Common myeloid progenitor, CD34-positive (primary cell): ENCODE measurements around the gene TXNL4A.

Experiments used
- CTCF ChIA-PET: fragments of 350-600 bp; sonication (Branson Sonifier 250); formaldehyde crosslinking; loops from one replicate; lab custom pipeline; 2021; ENCODE audit warnings: antibody characterized with exemption; lab: Charles Lee
- POLR2A ChIA-PET: fragments of 350-600 bp; sonication (Branson Sonifier 250); formaldehyde crosslinking; loops from one replicate; lab custom pipeline; 2021; ENCODE audit warnings: antibody characterized with exemption; lab: Charles Lee
- DNase-seq, 3 donors: peaks; one replicate each; pipeline versions ENCODE4 v3.0.0 to v3.0.0-alpha.2; 2013
- H3K27ac ChIP-seq, 2 experiments: 1 replicate in 1 of 2; 2 replicates in 1 of 2; pipeline ENCODE4 v1.7.0; 2013; ENCODE audit warnings: inconsistent platforms in 2 of 2, low read length in 2 of 2, mild to moderate bottlenecking in 2 of 2, low read depth in 1 of 2, moderate library complexity in 1 of 2; ENCODE audit not compliant: severe bottlenecking in 2 of 2, insufficient read depth in 1 of 2, poor library complexity in 1 of 2
- H3K27me3 ChIP-seq, 5 experiments: replicated peaks in 2 of 5; 1 replicate in 3 of 5; 2 replicates in 2 of 5; pipeline versions ENCODE4 v1.6.1 to v1.7.0; 2013; ENCODE audit warnings: low read length in 4 of 5, mild to moderate bottlenecking in 2 of 5, moderate library complexity in 2 of 5, inconsistent platforms in 1 of 5; ENCODE audit not compliant: insufficient read depth in 5 of 5, control insufficient read depth in 4 of 5
- H3K36me3 ChIP-seq, 4 experiments: 1 replicate in 2 of 4; 2 replicates in 2 of 4; pipeline versions ENCODE4 v1.6.1 to v1.7.0; 2013; ENCODE audit warnings: low read length in 3 of 4, control low read depth in 1 of 4, mild to moderate bottlenecking in 1 of 4; ENCODE audit not compliant: control insufficient read depth in 4 of 4, insufficient read depth in 4 of 4
- H3K4me1 ChIP-seq, 4 experiments: 1 replicate in 3 of 4; 2 replicates in 1 of 4; pipeline versions ENCODE4 v1.6.1 to v1.7.1; 2013; ENCODE audit warnings: low read length in 3 of 4, mild to moderate bottlenecking in 3 of 4, control low read depth in 1 of 4, inconsistent platforms in 1 of 4, moderate library complexity in 1 of 4; ENCODE audit not compliant: control insufficient read depth in 4 of 4, insufficient read depth in 4 of 4; ENCODE audit errors: control extremely low read depth in 1 of 4
- H3K4me3 ChIP-seq, 7 experiments: 1 replicate in 4 of 7; 2 replicates in 3 of 7; pipeline versions ENCODE4 v1.5.1 to v1.7.0; 2013; ENCODE audit warnings: mild to moderate bottlenecking in 7 of 7, low read length in 6 of 7, moderate library complexity in 6 of 7, inconsistent platforms in 2 of 7, low read depth in 2 of 7, control low read depth in 1 of 7; ENCODE audit not compliant: insufficient read depth in 4 of 7, control insufficient read depth in 1 of 7; ENCODE audit errors: extremely low read depth in 1 of 7
- H3K9me3 ChIP-seq, 5 experiments: 1 replicate in 4 of 5; 2 replicates in 1 of 5; pipeline versions ENCODE4 v1.6.1 to v1.7.1; 2013; ENCODE audit warnings: low read length in 4 of 5, mild to moderate bottlenecking in 2 of 5, inconsistent platforms in 1 of 5, low read depth in 1 of 5, moderate library complexity in 1 of 5; ENCODE audit not compliant: control insufficient read depth in 4 of 5, insufficient read depth in 2 of 5; ENCODE audit errors: control extremely low read depth in 1 of 5
- WGBS: methylation state at CpG from one replicate; pipeline ENCODE4 v1.1.5; 2013; ENCODE audit not compliant: insufficient coverage; 5-methylcytosine and 5-hydroxymethylcytosine counted together

Gene TXNL4A

DNA sequence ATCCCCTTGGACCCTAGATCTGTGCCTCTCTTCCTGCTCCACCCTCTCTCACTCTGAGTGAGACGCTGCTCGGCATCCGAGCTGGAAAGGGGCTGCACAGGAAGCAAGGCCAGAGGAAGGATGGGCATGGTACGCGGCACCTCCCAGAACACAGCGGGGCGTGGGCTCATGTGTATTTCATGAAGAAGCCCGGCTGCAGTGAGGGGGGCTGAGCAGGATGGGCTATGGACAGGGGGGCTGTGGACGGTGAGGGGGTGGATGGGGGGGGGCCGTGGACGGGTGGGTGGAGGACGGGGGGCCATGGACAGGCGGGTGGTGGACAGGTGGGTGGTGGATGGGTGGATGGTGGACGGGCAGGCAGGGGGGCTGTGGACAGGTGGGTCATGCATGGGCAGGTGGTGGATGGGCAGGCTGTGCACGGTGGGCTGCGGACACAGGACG lies 65.4 kb downstream of the TXNL4A start:
- Histone ChIP-seq H3K4me1 (no peaks in the 10 kb centered on the region), H3K36me3 (peaks cover 13 to 63% (median 52%) of the 10 kb centered on the region in 4 experiments), H3K27me3 (no peaks in the 10 kb centered on the region), H3K27ac (no peak overlapping the region), H3K9me3 (peaks cover 0 to 30% (median 15%) of the 10 kb centered on the region in 5 experiments), H3K4me3 (no peak overlapping the region)
- ChIA-PET POLR2A (no interaction called here), CTCF (no interaction called here)
- WGBS = 95% methylated on average over 6 of the region's 17 CpGs
- no peak for DNase-seq

DNA sequence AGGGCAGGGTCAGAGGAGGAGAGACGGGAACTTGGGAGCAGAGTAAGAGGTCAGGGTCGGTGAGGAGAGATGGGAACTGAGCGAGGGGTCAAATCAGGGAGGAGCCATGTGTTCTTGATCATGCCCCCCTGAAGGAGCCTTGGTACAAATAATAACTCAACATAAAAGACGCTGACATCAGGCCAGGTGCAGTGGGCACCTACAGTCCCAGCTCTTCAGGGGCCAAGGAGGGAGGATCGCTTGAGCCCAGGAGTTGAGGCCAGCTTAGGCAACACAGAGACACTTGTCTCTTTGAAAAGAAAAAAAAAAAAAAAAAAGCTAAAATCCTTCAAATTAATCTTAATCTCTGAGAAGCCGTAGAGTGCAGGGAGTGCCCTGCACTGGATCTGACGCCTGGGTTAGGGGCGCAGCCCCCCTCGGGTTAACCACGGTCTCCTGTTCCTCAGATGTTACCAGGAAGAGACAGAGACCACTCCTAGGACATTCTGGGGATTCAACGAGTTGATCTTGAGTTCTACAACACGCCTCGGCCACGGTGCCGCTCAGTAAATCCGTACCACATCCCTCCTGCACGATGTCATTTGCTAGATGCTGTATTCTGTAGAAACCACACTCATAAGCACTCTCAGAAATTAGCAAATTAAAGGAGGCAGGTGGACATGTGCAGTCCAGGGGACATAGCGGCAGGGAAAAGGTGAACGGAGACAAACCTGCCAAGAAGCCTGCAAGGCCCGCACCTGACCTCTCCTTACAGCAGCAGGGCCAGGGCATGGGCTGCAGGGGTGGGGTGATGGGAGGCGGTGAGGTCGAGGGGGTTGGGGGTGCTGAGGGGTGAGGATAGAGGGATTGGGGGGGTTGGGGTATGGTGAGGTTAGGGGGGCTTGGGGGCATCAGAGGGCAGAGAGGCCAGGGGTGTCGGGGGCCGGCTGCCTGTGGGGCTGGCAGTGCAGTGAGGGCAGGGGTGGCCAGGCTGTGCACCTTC lies 66.1 kb downstream of the TXNL4A start:
- CTCF ChIA-PET = no interaction called here
- Histone ChIP-seq H3K4me1 (no peaks in the 10 kb centered on the region), H3K36me3 (peaks cover 15 to 63% (median 49%) of the 10 kb centered on the region in 4 experiments), H3K27me3 (no peaks in the 10 kb centered on the region), H3K4me3 (no peak overlapping the region), H3K27ac (no peak overlapping the region), H3K9me3 (peaks cover 0 to 32% (median 22%) of the 10 kb centered on the region in 5 experiments)
- POLR2A ChIA-PET = no interaction called here
- WGBS = 94% methylated on average over 24 of the region's 24 CpGs
- DNase-seq = peak in 1 of 3 donors; percentile 77
